ENCODE data around the gene FOCAD. TPM values are rescaled to one million over a fixed set of nuclear protein-coding genes. Genes with fewer than 3 reads are reported as not detected.

FOCAD gene
- total RNA-seq, 1 experiment from 2014 or later = 34.9 TPM

- Histone ChIP-seq H3K79me2 (ENCODE audit: low read length) (no peaks in the 10 kb centered on the region), H3K27me3 (ENCODE audit: low read length) (no peaks in the 10 kb centered on the region), H3K9me2 (replicated peaks; ENCODE audit: insufficient read depth, low read length) (no peaks in the 10 kb centered on the region), H3K9ac (ENCODE audit: low read length) (no peak overlapping the region), H3K9me3 (ENCODE audit: low read length) (no peaks in the 10 kb centered on the region), H3K36me3 (ENCODE audit: insufficient read depth, low read length) (no peaks in the 10 kb centered on the region), H4K20me1 (ENCODE audit: insufficient read depth, low read depth, low read length) (no peaks in the 10 kb centered on the region), H3K4me2 (ENCODE audit: low read depth, low read length, poor library complexity, severe bottlenecking) (no peak overlapping the region), H3K27ac (ENCODE audit: low read length) (no peak overlapping the region), H3K4me1 (ENCODE audit: low read length) (no peaks in the 10 kb centered on the region), H2AFZ (ENCODE audit: low read length) (no peak overlapping the region), H3K4me3 (ENCODE audit: low read length) (no peak overlapping the region)
- no peak for DNase-seq
Observed at GRCh38 chr9:20775683-20776082, 91.6 kb downstream of the FOCAD start.

- H3K4me1 ChIP-seq (ENCODE audit: low read length) = no peaks in the 10 kb centered on the region
- no peaks in the 10 kb centered on the region for H4K20me1 ChIP-seq (ENCODE audit: insufficient read depth, low read depth, low read length)
- no peak overlapping the region for H3K27ac ChIP-seq (ENCODE audit: low read length)
- no peak overlapping the region for H3K4me3 ChIP-seq (ENCODE audit: low read length)
- no peak for DNase-seq
- H3K36me3 ChIP-seq (ENCODE audit: insufficient read depth, low read length) = no peaks in the 10 kb centered on the region
- no peaks in the 10 kb centered on the region for H3K9me3 ChIP-seq (ENCODE audit: low read length)
- no peaks in the 10 kb centered on the region for H3K79me2 ChIP-seq (ENCODE audit: low read length)
- no peak overlapping the region for H2AFZ ChIP-seq (ENCODE audit: low read length)
- no peak overlapping the region for H3K4me2 ChIP-seq (ENCODE audit: low read depth, low read length, poor library complexity, severe bottlenecking)
- no peaks in the 10 kb centered on the region for H3K27me3 ChIP-seq (ENCODE audit: low read length)
- no peaks in the 10 kb centered on the region for H3K9me2 ChIP-seq (replicated peaks; ENCODE audit: insufficient read depth, low read length)
- no peak overlapping the region for H3K9ac ChIP-seq (ENCODE audit: low read length)
Observed at GRCh38 chr9:20781092-20781491, 97.0 kb downstream of the FOCAD start.

- Histone ChIP-seq H3K9me2 (replicated peaks; ENCODE audit: insufficient read depth, low read length) (no peaks in the 10 kb centered on the region), H3K27ac (ENCODE audit: low read length) (no peak overlapping the region), H3K9me3 (ENCODE audit: low read length) (no peaks in the 10 kb centered on the region), H2AFZ (ENCODE audit: low read length) (no peak overlapping the region), H3K79me2 (ENCODE audit: low read length) (no peaks in the 10 kb centered on the region), H3K9ac (ENCODE audit: low read length) (no peak overlapping the region), H3K27me3 (ENCODE audit: low read length) (no peaks in the 10 kb centered on the region), H3K36me3 (ENCODE audit: insufficient read depth, low read length) (no peaks in the 10 kb centered on the region), H3K4me3 (ENCODE audit: low read length) (no peak overlapping the region), H3K4me2 (ENCODE audit: low read depth, low read length, poor library complexity, severe bottlenecking) (no peak overlapping the region), H3K4me1 (ENCODE audit: low read length) (no peaks in the 10 kb centered on the region), H4K20me1 (ENCODE audit: insufficient read depth, low read depth, low read length) (no peaks in the 10 kb centered on the region)
- DNase-seq = no peak
Observed at GRCh38 chr9:20782289-20782688, 98.2 kb downstream of the FOCAD start.

GRCh38 chr9:20783057-20784038 lies 99.3 kb downstream of the FOCAD start:
- H2AFZ ChIP-seq (ENCODE audit: low read length) = no peak overlapping the region
- no peaks in the 10 kb centered on the region for H3K79me2 ChIP-seq (ENCODE audit: low read length)
- no peak overlapping the region for H3K4me3 ChIP-seq (ENCODE audit: low read length)
- no peaks in the 10 kb centered on the region for H3K4me1 ChIP-seq (ENCODE audit: low read length)
- H4K20me1 ChIP-seq (ENCODE audit: insufficient read depth, low read depth, low read length) = no peaks in the 10 kb centered on the region
- no peaks in the 10 kb centered on the region for H3K9me3 ChIP-seq (ENCODE audit: low read length)
- H3K27me3 ChIP-seq (ENCODE audit: low read length) = no peaks in the 10 kb centered on the region
- H3K4me2 ChIP-seq (ENCODE audit: low read depth, low read length, poor library complexity, severe bottlenecking) = no peak overlapping the region
- no peak overlapping the region for H3K9ac ChIP-seq (ENCODE audit: low read length)
- no peak for DNase-seq
- H3K9me2 ChIP-seq (replicated peaks; ENCODE audit: insufficient read depth, low read length) = no peaks in the 10 kb centered on the region
- H3K36me3 ChIP-seq (ENCODE audit: insufficient read depth, low read length) = no peaks in the 10 kb centered on the region
- no peak overlapping the region for H3K27ac ChIP-seq (ENCODE audit: low read length)

GRCh38 chr9:20784196-20784595 lies 100.1 kb downstream of the FOCAD start:
- no peaks in the 10 kb centered on the region for H3K9me2 ChIP-seq (replicated peaks; ENCODE audit: insufficient read depth, low read length)
- no peaks in the 10 kb centered on the region for H3K9me3 ChIP-seq (ENCODE audit: low read length)
- H4K20me1 ChIP-seq (ENCODE audit: insufficient read depth, low read depth, low read length) = no peaks in the 10 kb centered on the region
- H3K27ac ChIP-seq (ENCODE audit: low read length) = no peak overlapping the region
- no peak for DNase-seq
- no peak overlapping the region for H3K4me2 ChIP-seq (ENCODE audit: low read depth, low read length, poor library complexity, severe bottlenecking)
- no peaks in the 10 kb centered on the region for H3K4me1 ChIP-seq (ENCODE audit: low read length)
- H3K9ac ChIP-seq (ENCODE audit: low read length) = no peak overlapping the region
- no peak overlapping the region for H2AFZ ChIP-seq (ENCODE audit: low read length)
- no peaks in the 10 kb centered on the region for H3K36me3 ChIP-seq (ENCODE audit: insufficient read depth, low read length)
- no peak overlapping the region for H3K4me3 ChIP-seq (ENCODE audit: low read length)
- no peaks in the 10 kb centered on the region for H3K27me3 ChIP-seq (ENCODE audit: low read length)
- no peaks in the 10 kb centered on the region for H3K79me2 ChIP-seq (ENCODE audit: low read length)

- Histone ChIP-seq H3K9me3 (ENCODE audit: low read length) (no peaks in the 10 kb centered on the region), H3K27me3 (ENCODE audit: low read length) (no peaks in the 10 kb centered on the region), H3K9me2 (replicated peaks; ENCODE audit: insufficient read depth, low read length) (no peaks in the 10 kb centered on the region), H4K20me1 (ENCODE audit: insufficient read depth, low read depth, low read length) (no peaks in the 10 kb centered on the region), H3K36me3 (ENCODE audit: insufficient read depth, low read length) (no peaks in the 10 kb centered on the region), H2AFZ (ENCODE audit: low read length) (no peak overlapping the region), H3K4me1 (ENCODE audit: low read length) (no peaks in the 10 kb centered on the region), H3K79me2 (ENCODE audit: low read length) (no peaks in the 10 kb centered on the region), H3K4me3 (ENCODE audit: low read length) (no peak overlapping the region), H3K27ac (ENCODE audit: low read length) (no peak overlapping the region), H3K4me2 (ENCODE audit: low read depth, low read length, poor library complexity, severe bottlenecking) (no peak overlapping the region), H3K9ac (ENCODE audit: low read length) (no peak overlapping the region)
- DNase-seq = no peak
Observed at GRCh38 chr9:20786807-20787206, 102.7 kb downstream of the FOCAD start.

- no peaks in the 10 kb centered on the region for H3K27me3 ChIP-seq (ENCODE audit: low read length)
- no peak overlapping the region for H3K9ac ChIP-seq (ENCODE audit: low read length)
- H3K9me2 ChIP-seq (replicated peaks; ENCODE audit: insufficient read depth, low read length) = no peaks in the 10 kb centered on the region
- no peaks in the 10 kb centered on the region for H3K4me1 ChIP-seq (ENCODE audit: low read length)
- no peak overlapping the region for H3K4me2 ChIP-seq (ENCODE audit: low read depth, low read length, poor library complexity, severe bottlenecking)
- 0 out of 2 replicates have a peak, but pooled peaks cover 4% of the 10 kb centered on the region for H4K20me1 ChIP-seq (ENCODE audit: insufficient read depth, low read depth, low read length)
- H3K9me3 ChIP-seq (ENCODE audit: low read length) = no peaks in the 10 kb centered on the region
- DNase-seq = no peak
- no peak overlapping the region for H2AFZ ChIP-seq (ENCODE audit: low read length)
- no peaks in the 10 kb centered on the region for H3K79me2 ChIP-seq (ENCODE audit: low read length)
- no peak overlapping the region for H3K4me3 ChIP-seq (ENCODE audit: low read length)
- no peaks in the 10 kb centered on the region for H3K36me3 ChIP-seq (ENCODE audit: insufficient read depth, low read length)
- no peak overlapping the region for H3K27ac ChIP-seq (ENCODE audit: low read length)
Observed at GRCh38 chr9:20788526-20789451, 104.7 kb downstream of the FOCAD start.

GRCh38 chr9:20790721-20791120 lies 106.7 kb downstream of the FOCAD start:
- Histone ChIP-seq H3K27ac (ENCODE audit: low read length) (no peak overlapping the region), H2AFZ (ENCODE audit: low read length) (no peak overlapping the region), H3K4me2 (ENCODE audit: low read depth, low read length, poor library complexity, severe bottlenecking) (no peak overlapping the region), H3K4me3 (ENCODE audit: low read length) (no peak overlapping the region), H3K27me3 (ENCODE audit: low read length) (no peaks in the 10 kb centered on the region), H4K20me1 (ENCODE audit: insufficient read depth, low read depth, low read length) (0 out of 2 replicates have a peak, but pooled peaks cover 4% of the 10 kb centered on the region), H3K4me1 (ENCODE audit: low read length) (no peaks in the 10 kb centered on the region), H3K9me3 (ENCODE audit: low read length) (no peaks in the 10 kb centered on the region), H3K36me3 (ENCODE audit: insufficient read depth, low read length) (no peaks in the 10 kb centered on the region), H3K79me2 (ENCODE audit: low read length) (no peaks in the 10 kb centered on the region), H3K9me2 (replicated peaks; ENCODE audit: insufficient read depth, low read length) (no peaks in the 10 kb centered on the region), H3K9ac (ENCODE audit: low read length) (no peak overlapping the region)
- no peak for DNase-seq
